Activated CD8-positive, alpha-beta memory T cell treated with anti-CD3 and anti-CD28 coated beads for 4 hours (primary cell): ENCODE measurements around the gene ZNF383.
"Not testable (repeated sequence)": the region's sequence is repeated elsewhere in the genome, so short reads cannot be mapped to it uniquely, and the experiment has no call there.

ENCODE experiments used
- DNase-seq, 2 donors: peaks; one replicate each; pipeline ENCODE4 v3.0.0-alpha.2; 2020; ENCODE audit warnings: low read depth in 2 of 2

ZNF383 gene

GRCh38 chr19:37217775-37218591, at the start of gene ZNF383:
Gene ZNF383, plus strand, starts transcription at chr19:37218214. Its CDS starts 12,240 bp downstream, at chr19:37230454.
- DNase-seq = peak; percentile 68 to 71

GRCh38 chr19:37172368-37173366, 45.3 kb upstream of the ZNF383 start, which contains the start of gene ZNF585A:
Gene ZNF585A, minus strand, starts transcription at chr19:37172695. Its CDS starts 2,785 bp downstream, at chr19:37169910.
- DNase-seq = peak; percentile 81 to 89

- DNase-seq = not testable (repeated sequence)
Observed at GRCh38 chr19:37186071-37186470, 31.9 kb upstream of the ZNF383 start.

GRCh38 chr19:37195248-37195647, 22.8 kb upstream of the ZNF383 start:
- DNase-seq = not testable (repeated sequence)

- DNase-seq = not testable (repeated sequence)
Observed at GRCh38 chr19:37197115-37197514, 20.9 kb upstream of the ZNF383 start.

GRCh38 chr19:37197768-37198167, 20.2 kb upstream of the ZNF383 start:
- DNase-seq = no peak

- no peak for DNase-seq
Observed at GRCh38 chr19:37217480-37217774, 587 bp upstream of the ZNF383 start.

- DNase-seq = no peak
Observed at GRCh38 chr19:37218592-37218935, 550 bp downstream of the ZNF383 start.

GRCh38 chr19:37220383-37220782, 2.4 kb downstream of the ZNF383 start:
- DNase-seq = no peak

- DNase-seq = no peak
Observed at GRCh38 chr19:37221136-37221535, 3.1 kb downstream of the ZNF383 start.

- no peak for DNase-seq
Observed at GRCh38 chr19:37226248-37226647, 8.2 kb downstream of the ZNF383 start.

- DNase-seq = no peak
Observed at GRCh38 chr19:37227996-37228395, 10.0 kb downstream of the ZNF383 start.

- DNase-seq = no peak
Observed at GRCh38 chr19:37243206-37243632, 25.2 kb downstream of the ZNF383 start.

- no peak for DNase-seq
Observed at GRCh38 chr19:37251308-37252229, 33.6 kb downstream of the ZNF383 start.

GRCh38 chr19:37263028-37263427, 45.0 kb downstream of the ZNF383 start:
- DNase-seq = not testable (repeated sequence)

GRCh38 chr19:37267005-37267404, 49.0 kb downstream of the ZNF383 start:
- not testable (repeated sequence) for DNase-seq

GRCh38 chr19:37267755-37268154, 49.7 kb downstream of the ZNF383 start:
- DNase-seq = not testable (repeated sequence)

GRCh38 chr19:37280656-37281055, 62.6 kb downstream of the ZNF383 start:
- not testable (repeated sequence) for DNase-seq

GRCh38 chr19:37284020-37284419, 66.0 kb downstream of the ZNF383 start:
- DNase-seq = not testable (repeated sequence)

GRCh38 chr19:37289229-37289628, 71.2 kb downstream of the ZNF383 start:
- not testable (repeated sequence) for DNase-seq
